CD4-positive, alpha-beta T cell treated with Interleukin-17A for 1 hour (primary cell): ENCODE measurements around the gene CNOT9.

Experiments used
- DNase-seq: peaks from one replicate; pipeline ENCODE4 v3.0.0-alpha.2; 2020

Gene CNOT9

DNA sequence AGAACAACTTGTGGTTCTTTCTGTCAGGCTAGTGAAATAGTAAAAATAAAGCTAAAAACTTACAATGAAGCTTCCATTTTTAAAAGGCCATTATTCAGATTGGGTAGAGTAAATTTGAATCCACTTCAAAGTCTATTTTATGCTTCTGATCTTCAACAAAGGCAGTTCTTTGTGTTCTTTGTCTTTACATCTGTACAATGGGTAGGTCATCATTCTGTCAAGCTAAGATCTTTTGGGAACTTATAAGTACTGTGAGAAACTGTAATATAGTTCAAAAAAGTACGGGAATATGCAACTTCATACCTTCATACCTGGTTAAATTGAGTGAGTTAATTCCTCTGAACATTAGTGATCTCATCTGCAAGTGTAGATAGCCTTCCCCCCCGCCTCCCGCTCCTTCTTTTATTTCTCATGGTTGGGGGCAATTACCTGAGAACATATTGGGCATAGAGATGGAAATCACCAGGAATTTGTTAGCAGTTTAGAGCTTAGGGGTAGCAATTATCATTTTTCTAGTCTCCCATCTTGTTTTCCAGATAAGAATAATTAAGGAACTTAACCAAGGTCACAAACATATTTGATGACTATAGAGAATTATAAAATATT lies 9.7 kb downstream of the CNOT9 start:
- no peak for DNase-seq

DNA sequence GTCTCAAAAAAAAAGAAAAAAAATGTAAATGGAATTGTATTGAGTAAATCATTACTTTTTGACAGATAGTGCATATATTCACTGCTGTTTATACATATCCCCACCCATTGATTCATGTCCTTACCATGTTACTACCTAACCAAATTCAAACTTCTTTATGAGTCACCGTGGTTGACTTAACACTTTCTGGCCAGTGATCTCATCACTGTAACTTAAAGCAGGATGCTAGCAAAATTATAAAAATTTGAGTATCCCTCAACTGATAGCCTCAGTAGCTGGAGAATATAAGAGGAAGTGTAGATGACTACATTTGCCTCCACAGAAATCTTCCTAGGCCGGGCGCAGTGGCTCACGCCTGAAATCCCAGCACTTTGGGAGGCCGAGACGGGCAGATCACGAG lies 13.4 kb downstream of the CNOT9 start:
- no peak for DNase-seq

DNA sequence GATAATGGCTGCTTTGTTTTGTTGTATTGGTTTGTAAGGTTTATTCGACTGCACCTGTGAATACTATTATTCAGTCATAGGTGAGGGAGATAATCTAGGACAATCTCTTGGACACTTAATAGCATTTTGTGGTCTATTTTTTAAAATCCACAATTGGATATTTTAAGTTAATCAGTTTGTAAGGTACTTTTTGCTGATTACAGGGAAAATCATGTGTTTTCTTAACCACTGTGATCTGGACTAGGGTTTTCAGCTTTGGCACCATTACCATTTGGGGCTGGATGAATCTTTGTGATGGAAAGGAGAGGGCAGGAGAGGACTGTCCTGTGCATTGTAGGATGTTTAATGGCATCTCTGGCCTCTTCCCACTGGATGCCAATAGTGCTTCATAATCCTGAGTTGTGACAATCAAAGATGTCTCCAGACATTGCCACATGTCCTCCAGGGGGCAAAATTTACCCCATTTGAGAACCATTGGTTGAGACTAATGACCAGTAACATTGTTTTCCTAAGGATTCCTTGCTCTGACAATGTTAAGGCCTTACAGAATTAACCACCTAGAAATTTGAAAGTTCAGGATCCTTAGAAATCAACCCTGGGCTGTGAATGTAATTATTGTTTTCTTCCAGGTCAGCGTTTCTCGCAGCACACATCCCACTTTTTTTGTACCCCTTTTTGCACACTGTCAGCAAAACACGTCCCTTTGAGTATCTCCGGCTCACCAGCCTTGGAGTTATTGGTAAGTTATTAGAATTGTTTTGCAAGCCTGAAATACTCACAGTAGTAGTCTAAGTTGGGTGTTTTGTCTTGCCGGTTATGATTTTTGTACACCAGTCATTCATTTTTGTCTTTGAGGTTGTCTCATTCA lies 15.6 kb downstream of the CNOT9 start:
- DNase-seq, result no peak

DNA sequence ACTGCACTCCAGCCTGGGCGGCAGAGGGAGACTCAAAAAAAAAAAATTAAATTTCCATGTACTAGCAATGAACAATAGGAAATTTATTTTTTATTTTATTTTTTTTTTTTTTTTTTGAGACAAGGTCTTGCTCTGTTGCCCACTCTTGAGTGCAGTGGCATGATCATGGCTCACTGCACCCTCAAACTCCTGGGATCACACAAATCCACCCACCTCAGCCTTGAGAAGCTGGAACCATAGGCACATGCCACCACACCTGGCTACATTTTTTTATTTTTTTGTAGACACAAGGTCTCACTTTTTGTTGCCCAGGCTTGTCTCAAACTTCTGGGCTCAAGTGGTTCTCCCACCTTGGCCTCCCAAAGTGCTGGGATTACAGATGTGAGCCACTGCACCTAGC lies 16.9 kb downstream of the CNOT9 start:
- no peak for DNase-seq

DNA sequence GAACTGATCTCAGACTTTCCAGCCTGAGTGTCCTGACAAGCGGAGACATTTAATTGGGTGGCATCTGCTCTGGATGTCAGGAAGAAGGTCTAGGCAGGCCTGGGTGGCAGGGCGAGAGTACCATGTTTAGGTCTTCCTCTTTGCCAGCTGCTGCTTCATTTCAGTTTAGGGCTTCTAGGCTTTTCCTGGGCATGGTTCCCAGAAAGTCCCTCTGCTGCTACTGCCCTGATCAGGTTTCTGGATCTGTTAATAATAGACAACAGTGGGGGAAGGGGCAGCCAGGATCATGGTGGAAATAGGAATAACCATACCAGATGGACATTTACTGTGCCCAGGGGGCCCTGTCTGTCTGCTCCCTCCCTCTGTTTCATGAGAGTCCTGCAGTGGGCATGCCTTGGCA lies 36.8 kb downstream of the CNOT9 start:
- DNase-seq, result no peak

DNA sequence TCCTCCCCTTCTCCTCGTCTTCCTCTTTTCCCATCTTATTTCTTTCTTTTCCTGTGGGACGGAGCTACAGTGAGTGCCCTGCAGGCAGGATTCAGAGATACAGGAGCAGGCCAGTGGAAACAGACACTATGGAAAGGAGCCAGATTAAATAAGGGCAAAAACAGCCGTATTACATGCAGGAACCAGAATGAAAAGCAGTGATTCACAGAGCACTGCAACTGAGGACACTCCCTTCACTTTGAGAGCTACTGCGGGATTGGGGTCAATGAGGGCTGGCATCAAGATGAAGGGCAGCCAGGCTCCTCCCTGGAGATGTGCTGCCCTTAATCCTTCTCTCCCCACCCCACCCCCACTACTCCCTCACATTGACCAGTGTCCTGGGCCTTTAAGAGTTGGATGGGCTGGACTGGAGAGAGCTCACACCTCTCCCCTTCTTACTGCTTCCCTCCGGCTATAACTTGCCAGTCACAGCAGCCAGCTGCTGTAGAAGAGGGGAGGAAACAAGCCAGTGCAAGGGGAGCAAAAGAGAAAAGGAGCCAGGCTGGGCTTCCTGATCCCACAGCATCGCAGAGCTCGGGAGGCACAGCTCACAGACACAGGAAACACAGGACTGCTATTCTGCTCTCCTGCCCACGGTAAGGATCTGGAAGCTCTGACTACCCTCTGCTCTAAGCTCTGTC lies 38.9 kb downstream of the CNOT9 start, which contains the start of gene PLCD4:
Gene PLCD4, plus strand, starts transcription at position 464 of the 680 bp plus-strand sequence. CDS start 7,841 bp downstream, outside the sequence.
- no peak for DNase-seq

DNA sequence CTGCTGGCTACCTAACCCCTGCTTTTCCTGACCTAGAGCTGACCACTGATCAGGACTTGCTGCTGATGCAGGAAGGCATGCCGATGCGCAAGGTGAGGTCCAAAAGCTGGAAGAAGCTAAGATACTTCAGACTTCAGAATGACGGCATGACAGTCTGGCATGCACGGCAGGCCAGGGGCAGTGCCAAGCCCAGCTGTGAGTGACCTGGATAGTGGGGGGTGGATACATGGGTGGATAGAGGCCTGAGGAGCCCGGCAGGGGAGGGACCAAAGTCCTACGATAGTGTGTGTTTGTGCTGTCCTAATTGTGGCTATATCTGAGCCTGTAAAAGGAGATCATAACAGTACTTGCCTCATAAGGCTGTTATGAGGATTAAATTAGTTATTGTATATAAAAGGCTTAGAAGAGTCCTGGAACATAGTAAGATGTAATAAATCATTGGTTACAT lies 47.3 kb downstream of the CNOT9 start:
- DNase-seq, result no peak

DNA sequence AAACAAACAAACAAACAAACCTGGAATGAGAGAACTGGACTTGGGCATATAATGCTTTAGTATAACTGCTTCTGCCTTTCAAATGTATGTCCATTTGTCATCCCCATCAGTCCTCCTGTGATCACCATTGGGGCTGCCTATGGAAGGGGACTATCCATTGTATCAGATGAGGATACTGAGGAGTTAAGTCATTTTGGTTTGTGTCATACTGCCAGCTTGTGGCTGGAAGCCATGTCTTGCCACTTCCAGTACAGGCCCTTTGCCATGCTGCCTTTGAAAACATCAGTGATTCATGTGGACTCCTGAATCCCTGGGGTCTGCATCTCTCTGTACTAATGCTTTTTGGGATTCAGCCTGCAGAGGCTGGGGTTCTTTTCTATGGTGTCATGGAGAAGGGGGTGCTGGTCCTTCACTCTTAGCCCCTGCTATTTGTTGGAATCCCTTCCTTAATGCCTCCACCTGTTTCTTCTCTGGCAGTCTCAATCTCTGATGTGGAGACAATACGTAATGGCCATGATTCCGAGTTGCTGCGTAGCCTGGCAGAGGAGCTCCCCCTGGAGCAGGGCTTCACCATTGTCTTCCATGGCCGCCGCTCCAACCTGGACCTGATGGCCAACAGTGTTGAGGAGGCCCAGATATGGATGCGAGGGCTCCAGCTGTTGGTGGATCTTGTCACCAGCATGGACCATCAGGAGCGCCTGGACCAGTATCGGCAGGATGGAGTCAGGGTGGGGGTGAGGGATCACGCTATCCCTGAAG lies 49.6 kb downstream of the CNOT9 start:
- DNase-seq, result no peak

DNA sequence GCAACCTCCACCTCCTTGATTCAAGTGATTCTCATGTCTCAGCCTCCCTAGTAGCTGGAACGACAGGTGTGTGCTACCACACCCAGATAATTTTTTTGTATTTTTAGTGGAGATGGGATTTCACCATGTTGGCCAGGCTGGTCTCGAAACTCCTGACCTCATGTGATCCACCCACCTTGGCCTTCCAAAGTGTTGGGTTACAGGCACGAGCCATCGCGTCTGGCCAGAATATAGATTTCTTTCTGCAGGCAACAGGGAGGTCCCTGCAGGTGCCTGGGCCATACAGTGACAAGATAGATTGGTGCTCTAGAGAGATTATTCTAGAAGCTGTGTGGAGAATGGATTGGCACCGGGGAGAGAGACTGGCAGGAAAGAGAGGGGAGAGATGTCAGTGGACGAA lies 52.4 kb downstream of the CNOT9 start:
- DNase-seq, result no peak

DNA sequence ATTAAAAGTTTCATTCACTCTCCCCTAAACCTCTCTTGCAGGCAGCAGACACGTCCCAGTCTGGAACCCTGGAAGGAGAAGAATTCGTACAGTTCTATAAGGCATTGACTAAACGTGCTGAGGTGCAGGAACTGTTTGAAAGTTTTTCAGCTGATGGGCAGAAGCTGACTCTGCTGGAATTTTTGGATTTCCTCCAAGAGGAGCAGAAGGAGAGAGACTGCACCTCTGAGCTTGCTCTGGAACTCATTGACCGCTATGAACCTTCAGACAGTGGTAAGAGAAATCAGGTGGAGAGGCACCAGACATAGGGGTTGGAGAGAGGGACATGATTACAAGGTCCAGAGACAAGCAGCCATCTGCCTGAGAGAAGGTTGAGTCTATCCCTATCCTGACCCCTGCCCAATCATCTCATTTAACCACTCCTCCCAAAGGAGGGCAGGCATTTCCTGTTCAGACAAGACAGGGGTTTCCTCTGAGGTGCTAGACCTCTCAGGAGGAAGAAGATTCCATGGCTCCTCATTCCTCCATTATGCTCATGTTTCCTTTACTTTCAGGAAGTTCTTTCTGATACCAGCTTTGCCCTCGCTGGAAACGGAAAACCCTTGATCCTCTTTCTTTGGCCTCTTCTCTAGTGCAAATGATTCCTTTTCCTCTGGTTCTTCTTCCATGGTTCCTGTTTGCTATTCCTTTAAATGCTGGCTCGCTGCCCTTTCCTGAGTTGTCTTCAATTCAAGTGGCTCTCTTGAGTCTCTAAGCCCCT lies 54.1 kb downstream of the CNOT9 start:
- no peak for DNase-seq

DNA sequence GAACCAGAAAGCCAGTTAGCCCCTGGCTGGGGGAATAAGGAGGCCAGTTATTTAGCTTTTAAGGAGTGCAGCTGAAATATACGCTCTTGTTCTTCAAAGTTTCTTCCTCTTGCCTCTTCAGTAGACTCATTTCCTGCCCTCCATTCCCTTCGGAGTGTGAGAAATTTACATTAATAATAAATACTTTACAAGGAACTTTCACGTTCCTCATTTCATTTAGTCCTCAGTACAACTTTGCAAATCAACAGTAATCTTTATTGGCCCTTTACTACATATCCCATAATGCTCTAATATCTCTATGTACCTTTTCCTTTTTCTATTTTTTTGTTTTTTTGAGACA lies 54.7 kb downstream of the CNOT9 start:
- DNase-seq, result no peak

DNA sequence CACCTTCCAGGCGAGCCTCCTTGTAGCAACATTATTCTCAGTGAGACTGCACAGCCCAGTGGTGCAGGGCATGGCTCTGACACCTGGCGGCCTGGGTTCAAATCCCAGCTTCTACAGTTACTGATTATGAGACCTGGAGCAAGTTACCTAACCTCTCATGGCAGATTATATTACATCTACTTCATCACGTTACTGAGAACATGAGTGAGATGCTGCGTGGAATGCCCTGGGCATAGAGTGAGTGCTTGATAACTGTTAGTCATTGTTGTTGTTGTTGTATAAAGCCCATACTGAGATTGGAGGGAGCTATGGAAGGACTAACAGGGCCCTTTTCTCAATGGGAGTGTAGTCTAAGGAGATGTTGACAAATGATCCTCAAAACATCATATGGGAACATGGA lies 57.7 kb downstream of the CNOT9 start:
- no peak for DNase-seq

DNA sequence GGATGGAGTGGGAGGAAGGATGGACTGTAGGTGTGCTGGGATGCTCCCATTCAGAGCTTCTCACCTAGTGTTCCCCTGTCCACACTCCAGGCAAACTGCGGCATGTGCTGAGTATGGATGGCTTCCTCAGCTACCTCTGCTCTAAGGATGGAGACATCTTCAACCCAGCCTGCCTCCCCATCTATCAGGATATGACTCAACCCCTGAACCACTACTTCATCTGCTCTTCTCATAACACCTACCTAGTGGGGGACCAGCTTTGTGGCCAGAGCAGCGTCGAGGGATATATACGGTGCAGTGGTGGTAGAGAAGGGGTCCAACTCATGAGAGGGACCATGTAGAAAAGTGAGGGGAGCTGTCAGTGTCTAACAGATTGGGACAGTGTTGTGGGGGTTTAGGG lies 59.3 kb downstream of the CNOT9 start:
- no peak for DNase-seq

DNA sequence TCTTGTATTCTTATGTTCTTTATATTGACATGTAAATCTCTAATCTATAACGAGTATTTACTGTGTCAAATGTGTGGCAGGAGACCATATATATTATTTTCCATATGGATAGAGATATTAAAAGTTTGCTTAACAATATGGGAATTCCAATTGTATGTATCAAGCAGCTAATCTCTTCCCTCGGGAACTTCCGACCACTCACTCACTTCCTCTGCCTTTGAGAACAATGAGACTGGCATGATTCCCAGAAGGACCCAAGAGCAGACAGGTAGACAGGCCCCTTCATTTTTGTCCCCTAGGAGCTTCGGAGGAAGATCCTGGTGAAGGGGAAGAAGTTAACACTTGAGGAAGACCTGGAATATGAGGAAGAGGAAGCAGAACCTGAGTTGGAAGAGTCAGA lies 63.2 kb downstream of the CNOT9 start:
- DNase-seq, result no peak

DNA sequence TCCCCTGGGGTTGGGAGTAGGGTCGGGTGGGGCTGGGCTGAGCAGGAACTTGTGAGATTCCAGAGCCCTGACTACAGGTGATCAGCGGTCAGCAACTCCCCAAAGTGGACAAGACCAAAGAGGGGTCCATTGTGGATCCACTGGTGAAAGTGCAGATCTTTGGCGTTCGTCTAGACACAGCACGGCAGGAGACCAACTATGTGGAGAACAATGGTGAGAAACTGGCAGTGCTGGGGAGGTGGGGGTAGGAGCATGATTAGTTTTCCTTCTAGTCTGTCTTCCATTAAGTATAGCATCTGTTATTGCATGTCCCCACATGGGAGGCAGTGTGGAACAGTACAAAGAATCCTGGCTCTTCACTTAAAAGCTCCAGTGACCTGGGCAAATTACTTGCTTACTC lies 67.1 kb downstream of the CNOT9 start:
- no peak for DNase-seq

DNA sequence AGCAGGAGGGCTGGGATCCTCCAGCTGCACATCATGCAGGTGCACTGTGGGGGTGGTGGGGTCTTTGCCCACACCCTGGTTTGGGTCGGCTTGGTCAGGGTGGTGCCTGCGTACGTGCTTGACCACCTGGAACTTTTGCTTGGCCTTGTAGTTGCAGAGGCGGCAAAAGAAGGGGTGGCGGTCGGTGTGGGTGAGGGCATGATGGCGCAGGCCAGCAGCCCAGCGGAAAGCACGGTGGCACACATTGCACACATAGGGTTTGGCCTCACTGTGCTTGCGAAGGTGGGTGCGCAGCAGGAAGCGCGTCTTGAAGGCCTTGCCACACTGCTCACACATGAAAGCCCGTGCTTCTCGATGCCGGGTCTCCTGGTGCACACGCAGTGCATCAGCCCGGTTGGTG lies 69.7 kb downstream of the CNOT9 start:
- DNase-seq, result no peak

DNA sequence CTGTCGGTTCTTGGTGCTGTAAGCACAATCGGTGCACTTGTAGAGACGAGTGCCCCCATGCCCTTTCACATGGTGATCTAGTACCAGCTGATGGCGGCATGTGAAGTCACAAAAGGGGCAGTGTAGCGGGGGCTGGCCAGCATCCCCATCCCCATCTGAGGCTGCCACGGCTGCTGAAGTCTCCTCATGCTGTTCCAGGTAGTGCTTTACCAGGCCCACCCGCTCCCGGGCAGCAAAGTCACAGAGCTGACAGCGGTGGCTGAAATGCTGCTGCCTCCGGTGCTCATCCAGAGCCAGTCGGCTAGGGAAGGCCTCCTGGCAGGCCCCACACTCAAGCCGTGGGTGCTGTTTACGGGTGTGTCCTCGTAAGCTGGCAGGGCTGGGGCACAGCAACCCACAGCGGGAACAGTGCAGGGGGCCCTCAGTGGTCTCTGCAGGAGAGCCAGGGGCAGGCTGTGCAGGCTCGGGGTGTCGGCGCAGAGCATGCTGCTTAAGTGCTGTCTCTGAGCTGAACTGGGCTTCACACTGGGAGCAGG lies 73.5 kb downstream of the CNOT9 start:
- DNase-seq, result no peak

DNA sequence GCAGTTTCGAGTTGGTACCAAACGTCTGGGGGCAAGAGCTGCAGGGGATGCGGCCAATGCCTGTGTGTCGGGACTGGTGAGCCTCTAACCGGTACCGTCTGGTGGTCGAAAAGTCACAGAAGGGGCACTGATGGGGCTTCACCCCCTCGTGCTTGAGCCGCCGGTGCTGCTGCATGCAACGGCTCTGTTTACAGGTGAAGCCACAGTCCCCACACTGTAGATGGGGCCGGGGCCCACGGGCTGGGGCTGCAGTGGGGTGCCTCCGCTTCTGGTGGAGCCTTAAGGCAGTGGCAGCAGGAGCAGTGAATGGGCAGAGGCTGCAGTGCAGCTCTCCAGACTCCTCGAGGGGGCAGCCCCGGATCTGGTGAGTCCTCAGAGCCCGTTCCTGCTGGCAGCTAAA lies 74.1 kb downstream of the CNOT9 start:
- no peak for DNase-seq

DNA sequence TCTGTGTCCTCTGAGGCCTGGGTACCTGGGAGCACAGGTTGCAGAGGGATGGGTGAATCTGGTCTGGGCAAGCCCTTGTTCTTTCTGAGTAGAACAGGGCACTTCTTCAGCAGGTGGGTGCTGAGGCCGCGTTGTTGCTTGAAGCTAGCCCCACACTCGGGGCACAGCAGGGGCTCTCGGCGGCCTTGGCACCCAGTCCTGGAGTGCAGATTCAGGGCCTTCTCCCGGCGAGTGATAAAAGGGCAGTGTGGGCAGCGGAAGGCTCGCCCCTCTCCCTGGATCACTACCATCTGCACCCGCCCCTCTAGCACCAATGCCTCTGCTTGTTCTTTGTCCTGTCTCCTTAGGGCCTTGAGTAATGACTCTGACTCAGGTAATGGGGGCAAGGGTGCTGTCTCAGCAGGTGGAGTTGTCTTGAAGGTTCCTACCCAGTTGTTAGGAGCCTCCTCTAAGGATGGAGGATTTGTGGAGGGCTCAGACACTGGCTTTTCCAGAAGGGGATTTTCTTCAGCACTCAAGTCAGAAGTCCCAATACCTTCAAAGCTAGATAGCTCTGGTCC lies 75.2 kb downstream of the CNOT9 start:
- DNase-seq, result no peak

DNA sequence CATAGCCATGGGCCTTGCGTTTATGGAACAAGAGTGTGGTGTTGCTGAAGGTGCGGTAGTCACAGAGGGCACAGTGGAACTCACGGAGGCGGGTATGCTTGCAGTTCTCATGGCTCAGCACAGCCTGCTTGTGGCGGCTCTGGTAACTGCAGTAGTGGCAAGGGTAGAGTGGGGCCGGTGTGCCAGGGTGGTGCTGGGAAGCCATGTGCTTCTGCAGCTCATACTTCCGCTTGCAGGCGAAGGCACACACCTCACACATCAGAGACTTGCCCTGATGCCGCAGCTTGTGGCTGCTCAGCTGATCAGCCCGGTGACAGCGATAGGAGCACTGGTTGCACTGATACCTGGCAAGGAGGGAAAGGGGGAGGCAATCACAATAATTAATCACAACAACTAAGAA lies 76.1 kb downstream of the CNOT9 start:
- DNase-seq, result no peak

DNA sequence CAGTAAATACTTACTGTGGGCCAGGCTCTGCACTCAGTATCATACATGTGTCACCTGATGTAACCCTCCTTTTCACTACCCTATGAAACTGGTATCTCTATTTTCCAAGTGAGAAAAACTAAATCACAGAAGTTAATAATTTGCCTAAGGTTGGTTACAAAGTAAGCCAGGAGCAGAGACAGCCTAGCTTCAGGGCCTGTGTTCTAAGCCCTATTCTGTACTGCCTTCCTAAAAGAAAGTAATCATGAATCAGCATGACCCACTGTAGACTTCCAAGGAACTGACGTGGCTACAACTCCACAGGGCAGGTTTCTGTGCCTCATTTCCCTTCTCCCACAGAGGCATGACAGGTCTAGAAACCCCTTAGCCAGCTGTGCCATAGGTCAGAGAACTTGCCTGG lies 76.5 kb downstream of the CNOT9 start:
- DNase-seq, result no peak
